RWPE1 (cell line): ENCODE results near the gene GPR85.

Experiments
- CTCF ChIA-PET: fragments of 350-600 bp; sonication (Branson Sonifier 250); formaldehyde crosslinking; extraction: SDS; loops from one replicate; lab custom pipeline; 2021; lab: Yijun Ruan, JAX
- POLR2A ChIA-PET: fragments of 400-600 bp; formaldehyde crosslinking; extraction: SDS; loops from one replicate; lab custom pipeline; 2020; ENCODE audit warnings: antibody characterized with exemption; ENCODE audit not compliant: low non-redundant PET; lab: Yijun Ruan, JAX
- DNase-seq: peaks from one replicate; pipeline ENCODE4 v3.0.0; 2012; ENCODE audit warnings: low spot score
- H3K27ac ChIP-seq: fragments of 450-650 bp; 2 replicates; pipeline ENCODE4 v1.5.1; 2017
- TF ChIP-seq, protein P1 (sequence below): fragments of 450-650 bp; conservative IDR thresholded peaks from 2 replicates; pipeline ENCODE4 v1.5.1; 2017; ENCODE audit warnings: low read depth, mild to moderate bottlenecking

Gene GPR85

DNA sequence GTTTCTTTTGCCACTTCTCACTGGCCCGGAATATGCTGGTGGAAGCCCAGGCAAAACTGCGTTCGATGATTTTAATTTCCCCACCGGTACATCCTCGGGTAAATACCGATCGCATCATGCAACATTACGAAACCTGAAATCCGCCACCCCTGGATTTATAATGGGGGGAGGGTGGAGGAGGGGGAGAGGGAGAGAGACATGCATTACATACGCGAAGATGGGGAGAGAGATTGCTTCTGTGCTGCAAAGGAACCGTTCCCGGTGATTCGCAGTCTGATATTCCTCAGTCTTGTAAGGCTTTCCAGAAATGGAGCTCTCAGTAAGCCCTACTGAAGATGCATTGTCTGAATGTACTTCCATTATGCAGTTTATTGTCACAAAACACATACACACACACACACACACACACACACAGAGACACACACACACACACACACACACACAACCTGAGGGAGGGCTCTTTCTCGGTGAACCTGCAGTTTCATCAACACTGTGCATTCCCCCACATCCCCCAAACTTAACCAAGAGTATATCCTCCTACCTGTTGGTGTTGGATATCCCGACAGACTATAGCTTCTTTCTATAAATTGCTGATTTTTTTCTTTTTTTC, 741 bp downstream of the GPR85 start:
- ChIA-PET POLR2A (no interaction called here), CTCF (interaction anchor here (0.5 to 0.8 kb wide), 3 partner anchors 9 to 1323 kb away, joined by 3 to 5 read pairs (median 3); no protein-coding TSS in a partner anchor)
- no peak for DNase-seq
- no peak overlapping the region for H3K27ac ChIP-seq
- TF ChIP-seq, protein P1, sequence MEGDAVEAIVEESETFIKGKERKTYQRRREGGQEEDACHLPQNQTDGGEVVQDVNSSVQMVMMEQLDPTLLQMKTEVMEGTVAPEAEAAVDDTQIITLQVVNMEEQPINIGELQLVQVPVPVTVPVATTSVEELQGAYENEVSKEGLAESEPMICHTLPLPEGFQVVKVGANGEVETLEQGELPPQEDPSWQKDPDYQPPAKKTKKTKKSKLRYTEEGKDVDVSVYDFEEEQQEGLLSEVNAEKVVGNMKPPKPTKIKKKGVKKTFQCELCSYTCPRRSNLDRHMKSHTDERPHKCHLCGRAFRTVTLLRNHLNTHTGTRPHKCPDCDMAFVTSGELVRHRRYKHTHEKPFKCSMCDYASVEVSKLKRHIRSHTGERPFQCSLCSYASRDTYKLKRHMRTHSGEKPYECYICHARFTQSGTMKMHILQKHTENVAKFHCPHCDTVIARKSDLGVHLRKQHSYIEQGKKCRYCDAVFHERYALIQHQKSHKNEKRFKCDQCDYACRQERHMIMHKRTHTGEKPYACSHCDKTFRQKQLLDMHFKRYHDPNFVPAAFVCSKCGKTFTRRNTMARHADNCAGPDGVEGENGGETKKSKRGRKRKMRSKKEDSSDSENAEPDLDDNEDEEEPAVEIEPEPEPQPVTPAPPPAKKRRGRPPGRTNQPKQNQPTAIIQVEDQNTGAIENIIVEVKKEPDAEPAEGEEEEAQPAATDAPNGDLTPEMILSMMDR = no peak

DNA sequence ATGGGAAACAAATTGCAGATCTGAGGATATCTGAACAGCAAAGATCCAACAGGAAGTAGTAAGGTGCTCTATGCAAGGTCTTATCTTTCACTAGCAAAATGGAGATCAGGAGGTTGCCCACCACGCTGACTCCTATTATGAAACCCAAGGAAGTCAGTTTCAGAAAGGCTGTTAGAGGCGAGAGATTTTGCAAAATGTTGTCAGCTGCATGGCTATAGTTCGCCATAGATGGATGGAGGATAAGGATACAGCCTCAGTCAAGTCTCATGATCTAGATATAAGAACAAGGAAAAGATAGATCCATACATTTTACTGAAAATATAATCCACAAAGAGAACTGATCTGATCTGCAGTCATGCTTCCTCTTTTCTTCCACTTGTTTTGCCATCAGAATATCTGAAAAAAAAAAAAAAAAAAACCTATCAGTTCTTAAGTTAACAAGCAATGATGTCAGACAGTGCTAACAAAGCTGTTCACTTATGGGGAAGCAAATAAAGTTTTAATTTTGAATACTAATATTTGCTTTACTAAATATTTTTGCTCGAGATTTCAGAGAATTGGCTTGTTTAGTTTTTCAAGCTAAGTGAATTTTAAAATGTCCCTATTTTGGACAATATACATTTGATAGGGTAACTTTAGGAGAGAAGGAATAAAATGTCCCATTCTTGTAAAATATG, 2.0 kb downstream of the GPR85 start:
- ChIA-PET CTCF (no interaction called here), POLR2A (no interaction called here)
- TF ChIP-seq, protein P1 = no peak
- DNase-seq = no peak
- no peak overlapping the region for H3K27ac ChIP-seq

DNA sequence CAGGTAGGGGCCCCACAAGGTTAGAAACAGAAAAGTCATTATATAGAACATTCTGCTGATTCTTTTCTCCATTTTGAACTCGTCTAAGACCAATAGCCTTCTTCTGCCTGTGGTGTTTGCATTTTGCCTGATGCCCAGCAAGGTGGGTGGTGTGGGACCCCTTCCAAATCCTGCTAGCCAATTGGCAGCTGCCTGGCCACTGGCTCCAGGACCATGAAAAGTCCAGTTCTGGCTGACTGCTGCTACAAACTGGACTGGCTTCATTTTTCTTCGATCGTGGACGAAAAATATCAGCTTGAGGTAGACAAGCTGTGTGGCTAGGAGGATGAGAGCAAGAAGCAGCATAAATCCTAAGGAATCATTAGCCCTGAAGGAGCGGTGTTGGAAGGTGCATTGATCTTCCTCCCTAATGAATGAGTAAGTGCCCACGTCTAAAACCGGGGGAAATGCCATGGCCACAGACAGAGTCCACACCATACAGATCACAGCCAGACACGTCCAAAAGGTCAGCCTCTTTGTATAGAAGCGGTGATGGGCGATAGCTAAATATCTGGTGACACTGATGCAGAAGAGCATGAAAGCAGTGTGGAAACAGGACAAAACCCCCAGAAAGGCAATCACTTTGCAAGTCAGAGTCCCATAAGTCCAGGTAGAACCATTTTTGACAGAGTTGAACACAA, 2.7 kb downstream of the GPR85 start:
- ChIA-PET POLR2A (no interaction called here), CTCF (no interaction called here)
- H3K27ac ChIP-seq = no peak overlapping the region
- no peak for DNase-seq
- TF ChIP-seq, protein P1 = no peak

DNA sequence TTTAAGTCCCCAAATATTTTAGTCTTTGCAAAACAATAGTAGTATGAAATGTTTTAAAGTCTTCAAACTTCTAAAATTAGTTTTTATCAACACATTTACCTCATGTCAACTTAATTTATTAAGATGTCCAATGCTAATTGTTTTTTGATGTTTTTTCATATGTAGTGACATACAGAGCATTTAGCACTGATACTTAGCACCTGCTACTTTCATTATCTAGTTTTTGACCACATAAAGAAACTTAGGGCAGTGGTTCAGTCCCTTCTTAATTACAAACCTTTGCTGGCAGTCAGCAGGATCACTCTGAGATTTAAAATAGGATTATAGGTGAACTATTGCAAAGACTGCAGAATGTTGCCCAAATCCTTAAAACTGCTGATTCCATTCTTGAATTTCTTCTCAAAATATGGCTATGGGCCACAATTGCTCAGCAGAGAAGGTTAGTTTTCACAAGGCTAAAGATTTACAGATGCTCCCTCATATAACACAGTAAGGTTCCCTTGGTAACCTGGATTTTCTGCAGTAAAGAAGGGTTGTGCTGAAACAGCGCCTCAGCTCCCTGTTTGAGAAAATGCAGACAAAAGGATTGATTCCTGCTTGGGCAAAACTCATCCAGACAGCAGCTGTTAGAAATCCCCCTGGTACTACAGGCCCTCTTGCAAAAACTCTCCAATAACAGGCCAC, 3.4 kb downstream of the GPR85 start:
- ChIA-PET POLR2A (no interaction called here), CTCF (no interaction called here)

DNA sequence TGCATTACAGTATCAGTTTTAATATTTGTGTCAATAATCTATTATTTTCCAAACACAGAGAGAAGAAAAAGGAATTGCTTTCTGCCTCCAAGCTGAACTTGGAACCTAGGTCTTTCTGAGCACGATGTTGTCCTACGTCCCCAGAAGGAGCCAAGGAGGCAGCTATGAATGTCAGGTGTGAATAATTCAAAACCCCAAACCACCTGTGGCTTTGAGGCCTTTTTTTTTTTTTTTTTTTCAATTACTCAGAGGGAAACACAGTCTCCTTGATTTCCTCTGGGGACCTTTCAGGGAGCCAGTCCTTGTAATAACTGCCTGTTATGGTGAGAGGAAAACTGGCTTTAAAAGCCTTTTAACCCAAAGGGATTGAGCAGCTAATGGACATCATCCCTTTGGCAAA, 8.3 kb downstream of the GPR85 start:
- TF ChIP-seq, protein P1 = no peak
- H3K27ac ChIP-seq = no peak overlapping the region
- DNase-seq = no peak
- ChIA-PET POLR2A (no interaction called here), CTCF (interaction anchor here (0.6 kb wide), 1 partner anchor 17 kb away, joined by 4 read pairs; no protein-coding TSS in a partner anchor)

More for the DNA sequence above, 3.4 kb downstream of the GPR85 start:
- H3K27ac ChIP-seq = no peak overlapping the region
- TF ChIP-seq, protein P1 = no peak
- no peak for DNase-seq

DNA sequence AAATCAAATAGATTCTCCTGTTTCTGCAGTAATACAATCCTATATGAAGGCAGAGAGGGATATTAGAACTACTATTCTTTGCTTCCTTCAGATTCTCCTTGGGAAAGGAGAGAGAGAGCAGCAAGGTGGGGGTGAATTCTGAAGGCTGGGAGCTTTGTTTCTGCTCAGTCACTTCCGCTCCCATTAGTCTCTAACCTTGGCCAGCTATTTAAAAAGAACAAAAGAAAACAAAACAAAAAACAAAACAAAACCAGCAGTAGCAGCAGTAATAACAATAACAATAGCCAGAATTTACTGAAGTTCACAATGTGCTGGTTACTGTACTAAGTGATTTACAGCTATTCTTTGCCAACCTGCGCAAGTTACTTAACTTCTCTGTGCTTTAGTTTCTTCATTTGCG, 9.9 kb downstream of the GPR85 start:
- TF ChIP-seq, protein P1 = no peak
- CTCF ChIA-PET = interaction anchor here (0.6 to 1.4 kb wide), 3 partner anchors 9 to 1437 kb away, joined by 3 to 5 read pairs (median 3); no protein-coding TSS in a partner anchor
- POLR2A ChIA-PET = no interaction called here
- DNase-seq = no peak
- no peak overlapping the region for H3K27ac ChIP-seq
